Smooth muscle cell (in vitro differentiated cells): ENCODE data around the gene TSC22D3. TPM values are rescaled to one million over a fixed set of nuclear protein-coding genes. Genes with fewer than 3 reads are reported as not detected.

Experiments used
- DNase-seq: peaks from one replicate; lab custom pipeline; 2025; ENCODE audit not compliant: unreplicated experiment; lab: John Stamatoyannopoulos, UW
- H2AFZ ChIP-seq: fragments of 200-600 bp; sonication (generic); 2 replicates; pipeline ENCODE4 v1.6.0; 2016; ENCODE audit warnings: antibody characterized with exemption, low read depth, mild to moderate bottlenecking
- H3F3A ChIP-seq: fragments of 200-600 bp; sonication (generic); 2 replicates; pipeline ENCODE4 v1.6.0; 2017; ENCODE audit warnings: antibody characterized with exemption, low read depth
- H3K27ac ChIP-seq: fragments of 200-600 bp; sonication (generic); 2 replicates; pipeline ENCODE4 v1.5.1; 2016; ENCODE audit warnings: low read depth, mild to moderate bottlenecking
- H3K27me3 ChIP-seq: fragments of 200-600 bp; sonication (generic); 2 replicates; pipeline ENCODE4 v1.6.1; 2016; ENCODE audit warnings: low read depth, mild to moderate bottlenecking
- H3K36me3 ChIP-seq: fragments of 200-600 bp; sonication (generic); 2 replicates; pipeline ENCODE4 v1.5.1; 2016; ENCODE audit warnings: low read depth
- H3K4me1 ChIP-seq: fragments of 200-600 bp; sonication (generic); 2 replicates; pipeline ENCODE4 v1.5.1; 2016; ENCODE audit warnings: low read depth
- H3K4me2 ChIP-seq: fragments of 200-600 bp; sonication (generic); 2 replicates; pipeline ENCODE4 v1.6.0; 2016; ENCODE audit warnings: mild to moderate bottlenecking
- H3K4me3 ChIP-seq: fragments of 200-600 bp; sonication (generic); 2 replicates; pipeline ENCODE4 v1.5.1; 2016; ENCODE audit warnings: mild to moderate bottlenecking
- H3K79me2 ChIP-seq: fragments of 200-600 bp; sonication (generic); 2 replicates; pipeline ENCODE4 v1.6.0; 2016; ENCODE audit warnings: low read depth, mild to moderate bottlenecking
- H3K9ac ChIP-seq: fragments of 200-600 bp; sonication (generic); 2 replicates; pipeline ENCODE4 v1.6.0; 2016; ENCODE audit warnings: low read depth
- H3K9me3 ChIP-seq: fragments of 200-600 bp; sonication (generic); replicated peaks from 2 replicates; pipeline ENCODE4 v1.5.1; 2016; ENCODE audit warnings: low read depth
- H4K20me1 ChIP-seq: fragments of 200-600 bp; sonication (generic); 2 replicates; pipeline ENCODE4 v1.6.0; 2016; ENCODE audit warnings: low read depth
- CTCF ChIP-seq: fragments of 200-600 bp; sonication (generic); IDR thresholded peaks from 2 replicates; pipeline ENCODE4 v1.5.1; 2017; ENCODE audit warnings: borderline replicate concordance, mild to moderate bottlenecking, antibody characterized with exemption; ENCODE audit not compliant: insufficient read depth, poor library complexity, severe bottlenecking
- WGBS: methylation state at CpG from one replicate; pipeline ENCODE4 v1.1.7; 2016; ENCODE audit warnings: low lambda C conversion rate; 5-methylcytosine and 5-hydroxymethylcytosine counted together
- polyA plus RNA-seq: library from polyadenylated mRNA; unstranded; fragments of >200 nt; fragmentation: Nextera tagmentation; extraction: Ambion mirVana; gene quantifications from 2 replicates; pipeline ENCODE4 v1.2.1, GENCODE V29; 2016
- total RNA-seq: library from RNA; depleted of rRNA; stranded (reverse); fragments of >200 nt; gene quantifications from 2 replicates; pipeline ENCODE4 v1.2.3, GENCODE V29; 2014

TSC22D3 gene
- total and polyA plus RNA-seq, 2 experiments from 2014 or later: 144 to 271 TPM

GRCh38 chrX:107733686-107734085 lies 41.9 kb downstream of the TSC22D3 start:
- H3F3A ChIP-seq: no peaks in the 10 kb centered on the region
- H3K36me3 ChIP-seq: no peaks in the 10 kb centered on the region
- H2AFZ ChIP-seq: no peak overlapping the region
- H4K20me1 ChIP-seq: no peaks in the 10 kb centered on the region
- WGBS: 91% methylated on average over 4 of the region's 4 CpGs
- peaks cover 12% of the 10 kb centered on the region for H3K4me1 ChIP-seq
- no peak overlapping the region for H3K9ac ChIP-seq
- no peak for DNase-seq
- no peak overlapping the region for H3K27ac ChIP-seq
- H3K27me3 ChIP-seq: no peaks in the 10 kb centered on the region
- no peaks in the 10 kb centered on the region for H3K9me3 ChIP-seq
- no peak overlapping the region for H3K4me3 ChIP-seq
- no peak overlapping the region for H3K4me2 ChIP-seq
- no peaks in the 10 kb centered on the region for H3K79me2 ChIP-seq
- no peak for TF ChIP-seq CTCF

GRCh38 chrX:107731831-107732502 lies 43.6 kb downstream of the TSC22D3 start:
- Histone ChIP-seq H3K36me3 (no peaks in the 10 kb centered on the region), H3K4me2 (peak overlapping the region; percentile 25), H4K20me1 (no peaks in the 10 kb centered on the region), H3K4me1 (peaks cover 12% of the 10 kb centered on the region), H3K9me3 (no peaks in the 10 kb centered on the region), H3K9ac (no peak overlapping the region), H3F3A (no peaks in the 10 kb centered on the region), H3K79me2 (no peaks in the 10 kb centered on the region), H3K27me3 (no peaks in the 10 kb centered on the region), H2AFZ (no peak overlapping the region), H3K4me3 (no peak overlapping the region), H3K27ac (peak overlapping the region; percentile 55)
- TF ChIP-seq CTCF: no peak
- WGBS: 24% methylated on average over 7 of the region's 7 CpGs
- peak; percentile 51 for DNase-seq

- Histone ChIP-seq H3K27ac (peak overlapping the region; percentile 55), H3K36me3 (no peaks in the 10 kb centered on the region), H2AFZ (no peak overlapping the region), H3K9ac (no peak overlapping the region), H3K9me3 (no peaks in the 10 kb centered on the region), H3K27me3 (no peaks in the 10 kb centered on the region), H3K4me3 (no peak overlapping the region), H3F3A (no peaks in the 10 kb centered on the region), H3K4me1 (peaks cover 12% of the 10 kb centered on the region), H3K4me2 (peak overlapping the region; percentile 25), H3K79me2 (no peaks in the 10 kb centered on the region), H4K20me1 (no peaks in the 10 kb centered on the region)
- 83% methylated on average over 9 of the region's 9 CpGs for WGBS
- no peak for DNase-seq
- no peak for TF ChIP-seq CTCF
These were observed 44.4 kb downstream of the TSC22D3 start for GRCh38 chrX:107730991-107731766.
